Activated T-helper 17 cell treated with anti-CD3 and anti-CD28 coated beads, Interleukin-2, amount 50 U/mL, for 72 hours (primary cell): ENCODE measurements around the gene SRPK1. TPM values are rescaled to one million over a fixed set of nuclear protein-coding genes. Genes with fewer than 3 reads are reported as not detected.
"Not testable (repeated sequence)": the region's sequence is repeated elsewhere in the genome, so short reads cannot be mapped to it uniquely, and the experiment has no call there.

Experiments
- ATAC-seq: fragments of 150-1000 bp; cut with Tn5 transposase; replicated peaks from 2 replicates; pipeline ENCODE4 v1.10.0; 2021; ENCODE audit warnings: mild to moderate bottlenecking, moderate library complexity
- H3K27ac Mint-ChIP-seq: one replicate; pipeline ENCODE4 v1.8.0; 2022; ENCODE audit warnings: mixed read lengths
- H3K27me3 Mint-ChIP-seq: one replicate; pipeline ENCODE4 v1.8.0; 2022; ENCODE audit warnings: mixed read lengths
- H3K36me3 Mint-ChIP-seq: one replicate; pipeline ENCODE4 v1.8.0; 2022; ENCODE audit warnings: low read depth, mild to moderate bottlenecking, mixed read lengths
- H3K4me1 Mint-ChIP-seq: one replicate; pipeline ENCODE4 v1.8.0; 2022; ENCODE audit warnings: mixed read lengths
- H3K4me3 Mint-ChIP-seq: one replicate; pipeline ENCODE4 v1.8.0; 2022; ENCODE audit warnings: mild to moderate bottlenecking, mixed read lengths
- H3K9me3 Mint-ChIP-seq: one replicate; pipeline ENCODE4 v1.8.0; 2022; ENCODE audit warnings: mixed read lengths
- total RNA-seq, 2 donors: library from RNA; stranded (reverse); gene quantifications; one replicate each; pipeline ENCODE4 v1.2.3, GENCODE V29; 2022

SRPK1 gene
- total RNA-seq, 2 donors from 2014 or later = 83.5 to 101 TPM

DNA sequence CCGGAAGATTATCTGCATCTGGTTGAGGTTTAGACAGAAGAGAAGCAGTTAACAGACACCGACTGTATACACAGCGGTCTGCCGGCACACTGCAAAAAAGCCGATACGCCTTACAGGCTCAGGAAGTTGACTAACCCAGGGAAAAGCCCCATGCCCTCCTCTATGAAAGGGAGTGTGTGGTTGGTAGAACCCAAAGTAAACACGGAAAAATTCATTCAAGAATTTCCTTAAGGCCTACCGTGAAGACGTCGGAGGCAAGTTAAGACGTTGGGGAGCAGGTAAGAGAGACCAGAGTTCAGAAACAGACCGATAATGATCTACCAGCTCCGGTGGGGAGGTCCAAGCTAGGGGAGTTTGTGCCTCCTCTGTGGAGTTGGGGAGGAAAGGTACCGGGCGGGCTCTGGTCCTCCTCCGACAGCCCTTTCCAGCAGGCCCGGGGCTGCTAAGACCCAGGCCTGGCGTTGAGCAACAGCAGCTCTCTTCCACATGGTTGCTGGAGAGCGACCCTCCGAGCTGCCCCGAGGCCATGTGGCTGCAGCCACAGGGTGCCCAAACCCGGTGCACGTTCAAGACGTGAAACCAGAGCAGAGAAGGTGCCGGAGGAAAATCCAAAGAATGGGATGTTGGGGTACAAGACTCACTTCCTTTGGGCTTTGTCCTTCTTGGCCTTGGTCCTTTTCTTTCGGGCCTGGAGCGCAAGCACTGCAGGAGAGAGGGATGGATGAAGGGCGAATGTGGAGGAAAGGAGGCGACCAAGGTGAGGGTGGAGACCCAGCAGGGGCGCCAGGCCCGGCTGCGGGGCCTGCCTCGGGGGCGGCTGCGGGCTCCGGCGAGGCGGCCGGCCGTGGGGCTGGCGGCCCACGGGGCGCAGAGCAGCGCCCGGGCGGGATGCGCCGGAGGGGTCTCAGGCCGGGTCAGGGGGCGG lies 809 bp downstream of the SRPK1 start:
- H3K4me3 Mint-ChIP-seq = peak overlapping the region; percentile 96
- no peaks in the 10 kb centered on the region for H3K9me3 Mint-ChIP-seq
- no peaks in the 10 kb centered on the region for H3K27me3 Mint-ChIP-seq
- peaks cover 16% of the 10 kb centered on the region for H3K4me1 Mint-ChIP-seq
- peak; percentile 85 for ATAC-seq
- H3K36me3 Mint-ChIP-seq = peaks cover 47% of the 10 kb centered on the region
- peak overlapping the region; percentile 97 for H3K27ac Mint-ChIP-seq

- H3K27ac Mint-ChIP-seq = peak overlapping the region; percentile 97
- no peaks in the 10 kb centered on the region for H3K27me3 Mint-ChIP-seq
- peak overlapping the region; percentile 96 for H3K4me3 Mint-ChIP-seq
- no peaks in the 10 kb centered on the region for H3K9me3 Mint-ChIP-seq
- peaks cover 16% of the 10 kb centered on the region for H3K4me1 Mint-ChIP-seq
- peak; percentile 57 for ATAC-seq
- peaks cover 56% of the 10 kb centered on the region for H3K36me3 Mint-ChIP-seq
Observed at GRCh38 chr6:35919085-35919826, 1.6 kb downstream of the SRPK1 start.

DNA sequence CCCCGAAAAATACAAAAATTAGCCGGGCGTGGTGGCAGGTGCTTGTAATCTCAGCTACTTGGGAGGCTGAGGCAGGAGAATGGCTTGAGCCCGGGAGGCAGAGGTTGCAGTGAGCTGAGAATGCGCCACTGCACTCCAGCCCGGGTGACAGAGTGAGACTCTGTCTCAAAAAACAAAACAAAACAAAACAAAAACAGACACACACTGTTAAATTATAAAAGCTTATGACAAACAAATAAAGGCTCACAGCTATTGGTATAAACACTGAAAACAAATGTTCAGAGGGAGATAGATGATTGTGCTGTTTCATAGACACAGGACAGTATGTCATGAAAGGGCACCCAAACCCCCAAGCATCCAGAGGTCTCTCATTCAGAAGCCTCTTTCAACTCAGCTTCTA lies 4.0 kb downstream of the SRPK1 start:
- Mint-ChIP-seq H3K36me3 (peaks cover 79% of the 10 kb centered on the region), H3K27ac (peak overlapping the region; percentile 49), H3K4me3 (peak overlapping the region; percentile 96), H3K4me1 (peaks cover 16% of the 10 kb centered on the region)
- ATAC-seq, H3K9me3 Mint-ChIP-seq, H3K27me3 Mint-ChIP-seq: not testable (repeated sequence)

DNA sequence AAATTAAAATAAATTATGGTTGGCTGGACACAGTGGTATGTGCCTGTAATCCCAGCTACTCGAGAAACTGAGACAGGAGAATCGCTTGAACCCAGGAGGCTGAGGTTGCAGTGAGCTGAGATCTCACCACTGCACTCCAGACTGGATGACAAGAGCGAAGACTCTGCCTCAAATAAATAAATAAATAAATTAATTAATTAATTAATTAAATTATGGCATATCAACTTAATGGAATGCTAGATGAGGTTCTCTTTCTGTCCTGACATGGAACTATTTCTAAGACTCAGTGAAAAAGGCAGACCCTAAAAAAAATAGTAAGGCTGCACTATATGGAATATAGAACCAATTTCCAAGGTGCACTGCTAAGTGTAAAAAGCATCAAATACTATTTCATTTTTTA lies 4.8 kb downstream of the SRPK1 start:
- H3K36me3 Mint-ChIP-seq = peaks cover 88% of the 10 kb centered on the region
- peaks cover under 1% of the 10 kb centered on the region for H3K9me3 Mint-ChIP-seq

GRCh38 chr6:35914536-35914935 lies 6.4 kb downstream of the SRPK1 start:
- Mint-ChIP-seq H3K27me3 (no peaks in the 10 kb centered on the region), H3K4me3 (no peak overlapping the region), H3K4me1 (peaks cover 20% of the 10 kb centered on the region), H3K36me3 (peaks cover 96% of the 10 kb centered on the region), H3K27ac (no peak overlapping the region), H3K9me3 (peaks cover 4% of the 10 kb centered on the region)
- no peak for ATAC-seq

More for the DNA sequence above, 4.8 kb downstream of the SRPK1 start:
- peaks cover 17% of the 10 kb centered on the region for H3K4me1 Mint-ChIP-seq
- H3K27me3 Mint-ChIP-seq = no peaks in the 10 kb centered on the region
- H3K27ac Mint-ChIP-seq = no peak overlapping the region
- no peak overlapping the region for H3K4me3 Mint-ChIP-seq
- no peak for ATAC-seq

DNA sequence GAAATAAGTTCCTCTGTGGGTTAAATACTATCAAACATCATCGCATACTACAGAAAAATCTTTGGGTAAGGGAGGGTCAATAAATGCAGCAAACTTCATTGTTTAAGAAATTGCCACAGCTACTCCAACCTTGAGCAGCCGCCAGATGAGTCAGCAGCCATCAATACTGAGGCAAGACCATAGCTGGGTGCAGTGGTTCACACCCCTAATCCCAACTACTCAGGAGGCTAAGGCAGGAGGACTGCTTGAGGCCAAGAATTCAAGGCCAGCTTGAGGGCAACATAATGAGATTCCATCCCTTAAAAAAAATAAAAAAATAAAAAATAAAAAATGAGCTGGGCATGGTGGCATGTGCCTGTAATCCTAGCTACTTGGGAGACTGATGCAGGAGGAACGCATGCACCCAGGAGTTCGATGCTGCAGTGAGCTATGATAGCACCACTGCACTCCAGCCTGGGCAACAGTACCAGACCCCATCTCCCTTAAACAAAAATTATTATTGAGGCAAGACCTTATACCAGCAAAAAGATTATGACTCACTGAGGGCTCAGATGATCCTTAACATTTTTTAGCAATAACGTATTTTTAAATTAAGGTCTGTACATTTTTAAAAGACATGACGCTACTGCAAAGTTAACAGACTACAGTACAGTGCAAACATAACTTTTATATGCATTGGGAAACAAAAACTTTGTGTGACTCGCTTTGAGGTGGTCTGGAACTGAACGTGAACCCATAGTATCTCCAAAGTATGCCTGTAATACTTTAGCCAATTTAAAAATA lies 8.8 kb downstream of the SRPK1 start:
- Mint-ChIP-seq H3K4me3 (no peak overlapping the region), H3K27ac (no peak overlapping the region), H3K4me1 (peaks cover 15% of the 10 kb centered on the region), H3K9me3 (peaks cover 8% of the 10 kb centered on the region), H3K36me3 (peaks cover 91% of the 10 kb centered on the region), H3K27me3 (no peaks in the 10 kb centered on the region)
- ATAC-seq = no peak

- H3K27me3 Mint-ChIP-seq = not testable (repeated sequence)
Observed at GRCh38 chr6:35909571-35909970, 11.3 kb downstream of the SRPK1 start.

GRCh38 chr6:35908753-35909401 lies 12.0 kb downstream of the SRPK1 start:
- Mint-ChIP-seq H3K36me3 (peaks cover 89% of the 10 kb centered on the region), H3K4me1 (peaks cover 23% of the 10 kb centered on the region)
- ATAC-seq, H3K27ac Mint-ChIP-seq, H3K27me3 Mint-ChIP-seq, H3K9me3 Mint-ChIP-seq, H3K4me3 Mint-ChIP-seq: not testable (repeated sequence)

More at GRCh38 chr6:35909571-35909970, 11.3 kb downstream of the SRPK1 start:
- H3K4me3 Mint-ChIP-seq, ATAC-seq, H3K27ac Mint-ChIP-seq, H3K9me3 Mint-ChIP-seq: not testable (repeated sequence)
- peaks cover 20% of the 10 kb centered on the region for H3K4me1 Mint-ChIP-seq
- peaks cover 89% of the 10 kb centered on the region for H3K36me3 Mint-ChIP-seq

GRCh38 chr6:35907750-35908149 lies 13.1 kb downstream of the SRPK1 start:
- Mint-ChIP-seq H3K36me3 (peaks cover 89% of the 10 kb centered on the region), H3K4me3 (no peak overlapping the region), H3K27ac (no peak overlapping the region), H3K27me3 (no peaks in the 10 kb centered on the region), H3K4me1 (peaks cover 23% of the 10 kb centered on the region), H3K9me3 (peaks cover 8% of the 10 kb centered on the region)
- no peak for ATAC-seq

DNA sequence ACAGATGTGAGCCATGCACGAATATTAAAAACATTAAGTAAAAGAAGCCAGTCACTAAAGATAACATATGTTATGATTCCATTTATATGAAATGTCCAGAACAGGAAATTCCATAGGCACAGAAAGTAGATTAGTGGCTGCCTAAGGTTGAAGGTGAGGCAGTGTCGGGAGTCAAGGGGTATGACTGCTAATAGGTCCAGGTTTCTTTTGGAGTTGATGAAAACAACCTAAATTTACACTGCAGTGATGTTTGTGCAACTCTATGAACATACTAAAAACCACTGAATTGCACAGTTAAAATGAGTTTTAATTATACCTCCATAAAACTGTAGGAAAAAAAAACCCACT lies 14.4 kb downstream of the SRPK1 start:
- H3K4me3 Mint-ChIP-seq = no peak overlapping the region
- H3K27ac Mint-ChIP-seq = no peak overlapping the region

GRCh38 chr6:35905841-35906498 lies 14.9 kb downstream of the SRPK1 start:
- H3K27ac Mint-ChIP-seq = no peak overlapping the region
- ATAC-seq = no peak
- H3K4me1 Mint-ChIP-seq = peaks cover 21% of the 10 kb centered on the region
- no peaks in the 10 kb centered on the region for H3K27me3 Mint-ChIP-seq
- peaks cover 86% of the 10 kb centered on the region for H3K36me3 Mint-ChIP-seq
- H3K9me3 Mint-ChIP-seq = peaks cover 7% of the 10 kb centered on the region
- H3K4me3 Mint-ChIP-seq = no peak overlapping the region

More for the DNA sequence above, 14.4 kb downstream of the SRPK1 start:
- no peaks in the 10 kb centered on the region for H3K27me3 Mint-ChIP-seq
- H3K36me3 Mint-ChIP-seq = peaks cover 86% of the 10 kb centered on the region
- no peak for ATAC-seq
- peaks cover 23% of the 10 kb centered on the region for H3K4me1 Mint-ChIP-seq
- H3K9me3 Mint-ChIP-seq = peaks cover 8% of the 10 kb centered on the region

DNA sequence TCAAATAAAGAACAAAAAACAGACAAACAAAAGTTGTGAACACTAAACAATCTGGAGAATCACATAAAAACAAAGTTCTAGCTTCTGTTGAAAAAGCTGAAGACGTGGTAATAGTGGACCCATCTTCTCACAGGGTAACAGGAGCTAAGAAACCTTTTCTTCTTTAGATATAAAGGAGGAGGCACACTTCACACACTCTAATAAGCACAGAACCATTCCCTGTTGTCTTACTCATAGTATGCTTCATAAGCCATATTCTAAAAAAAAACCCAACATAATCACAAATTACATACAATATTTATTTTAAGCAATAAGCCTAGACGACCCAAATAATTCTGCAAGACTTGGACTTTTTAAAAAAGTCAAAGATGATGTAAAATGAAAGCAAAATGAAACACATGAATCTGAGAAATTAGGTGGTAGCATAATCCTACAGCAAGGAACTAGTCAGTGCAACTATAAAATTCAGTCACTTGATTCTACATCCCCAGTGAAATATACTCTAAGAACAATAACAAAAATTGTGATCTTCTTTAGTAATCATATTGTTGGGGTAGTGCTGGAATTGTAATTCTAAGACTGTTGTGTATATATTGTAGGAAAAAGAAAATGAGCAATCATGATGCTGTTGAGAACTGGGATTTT lies 15.6 kb downstream of the SRPK1 start:
- Mint-ChIP-seq H3K27ac (no peak overlapping the region), H3K4me3 (no peak overlapping the region)

GRCh38 chr6:35903679-35904078 lies 17.2 kb downstream of the SRPK1 start:
- ATAC-seq = no peak
- H3K9me3 Mint-ChIP-seq = peaks cover 5% of the 10 kb centered on the region
- H3K4me1 Mint-ChIP-seq = peaks cover 27% of the 10 kb centered on the region
- H3K36me3 Mint-ChIP-seq = peaks cover 85% of the 10 kb centered on the region
- no peak overlapping the region for H3K4me3 Mint-ChIP-seq
- no peak overlapping the region for H3K27ac Mint-ChIP-seq
- H3K27me3 Mint-ChIP-seq = no peaks in the 10 kb centered on the region

More for the DNA sequence above, 15.6 kb downstream of the SRPK1 start:
- ATAC-seq = peak; percentile 42
- H3K9me3 Mint-ChIP-seq = peaks cover 5% of the 10 kb centered on the region
- no peaks in the 10 kb centered on the region for H3K27me3 Mint-ChIP-seq
- peaks cover 19% of the 10 kb centered on the region for H3K4me1 Mint-ChIP-seq
- H3K36me3 Mint-ChIP-seq = peaks cover 86% of the 10 kb centered on the region
